Stimulated activated CD8-positive, alpha-beta memory T cell treated with anti-CD3 and anti-CD28 coated beads, Interleukin-12 subunit alpha, Interleukin-12 subunit beta, amount 100 ng/mL, for 1 hour (primary cell): Measurements from ENCODE around the gene VCP.
A peak's percentile ranks its signal among the peaks of the same experiment; 100 is the strongest.

Experiments
- DNase-seq: peaks from one replicate; pipeline ENCODE4 v3.0.0-alpha.2; 2020; ENCODE audit warnings: low read depth

VCP gene

DNA sequence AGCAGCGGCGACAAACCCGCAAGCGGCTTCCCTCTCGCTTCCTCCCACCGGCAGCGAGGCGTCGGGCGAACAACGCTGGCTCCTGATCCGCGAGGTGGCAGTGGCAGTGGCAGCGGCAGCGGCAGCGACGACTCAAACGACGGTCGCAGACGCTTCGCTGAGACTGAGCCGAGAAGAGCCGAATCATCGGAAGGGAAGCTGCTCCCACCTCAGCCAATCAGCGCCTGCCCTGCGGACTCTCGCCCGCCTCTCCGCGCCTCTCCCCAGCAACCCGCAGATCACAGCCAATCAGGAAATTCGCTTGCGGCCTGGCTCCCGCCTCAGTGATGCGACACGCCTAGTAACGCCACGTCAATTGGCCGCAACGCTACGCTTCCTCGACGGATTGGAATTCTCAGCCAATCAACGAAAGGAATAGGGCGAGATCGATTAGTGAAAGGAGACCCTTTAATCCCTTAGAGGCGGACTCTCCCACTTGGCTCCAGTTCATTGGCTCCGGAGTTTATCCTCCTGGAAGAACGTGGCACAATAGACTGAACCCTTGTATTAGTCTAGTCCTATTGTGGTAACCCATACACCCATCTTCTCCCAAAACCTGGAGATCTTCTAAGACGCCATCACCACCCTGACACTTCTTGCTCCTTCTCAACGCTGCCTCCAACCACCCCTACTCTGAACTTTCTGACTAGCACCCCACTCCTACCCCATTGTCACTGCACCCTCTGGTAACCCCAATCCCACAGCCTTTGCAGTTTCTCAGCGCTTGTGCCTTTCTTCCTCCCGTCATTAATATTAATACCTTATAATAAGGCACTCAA is at the start of gene VCP:
Gene VCP (minus strand): TSS at position 165 of the 818 bp plus-strand sequence. CDS start 272 bp downstream, outside the sequence.
- DNase-seq, result peak; percentile 92

- DNase-seq, result peak; percentile 83
Measured at GRCh38 chr9:35116898-35117551, 44.6 kb upstream of the VCP start.

- no peak for DNase-seq
Measured at GRCh38 chr9:35116539-35116897, 44.1 kb upstream of the VCP start.

DNA sequence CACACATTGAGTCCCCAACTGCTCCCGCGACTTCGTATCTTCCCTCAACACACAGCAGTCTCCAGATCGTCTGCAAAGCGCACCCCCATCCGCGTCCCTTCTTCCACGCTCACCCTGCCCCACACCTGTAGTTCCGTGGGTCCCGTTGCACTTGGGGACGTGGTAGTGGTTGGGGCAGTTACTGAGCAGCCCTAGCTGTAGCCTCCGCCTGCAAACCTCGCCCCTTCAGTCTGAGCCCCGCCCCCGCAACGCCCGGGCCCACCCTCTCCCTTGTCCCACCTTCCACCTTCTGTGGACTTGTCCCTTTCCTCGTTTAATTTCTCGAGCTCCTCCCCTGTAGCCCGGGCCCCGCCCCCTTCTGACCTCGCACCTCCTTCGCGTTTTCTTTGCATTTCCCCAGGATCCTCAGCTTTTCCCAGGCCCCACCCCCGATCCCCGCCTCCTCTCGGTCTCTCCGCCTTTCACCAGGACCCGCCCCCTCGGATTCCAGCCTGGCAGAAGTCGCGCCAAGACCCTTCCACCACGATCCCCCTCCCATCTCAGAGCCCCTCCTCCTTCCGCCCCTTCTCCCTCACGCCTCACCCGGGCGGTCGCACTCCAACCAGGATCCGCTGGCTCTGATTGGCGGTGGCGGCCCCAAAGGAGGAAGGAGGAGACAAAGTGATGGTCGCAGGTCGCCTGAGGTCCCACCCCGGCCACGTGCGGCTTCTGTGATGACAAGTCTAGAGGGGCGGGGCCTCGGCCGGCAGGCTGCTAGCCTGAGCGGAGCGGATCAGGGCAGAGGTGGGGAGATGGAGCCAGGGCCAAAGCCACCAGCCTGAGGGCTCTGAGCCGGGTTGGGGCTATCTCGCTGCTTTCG is 43.5 kb upstream of the VCP start, which contains the start of gene ATOSB:
Gene ATOSB (minus strand): TSS at position 183 of the 859 bp plus-strand sequence. CDS start 7,588 bp downstream, outside the sequence.
- peak; percentile 85 for DNase-seq

DNA sequence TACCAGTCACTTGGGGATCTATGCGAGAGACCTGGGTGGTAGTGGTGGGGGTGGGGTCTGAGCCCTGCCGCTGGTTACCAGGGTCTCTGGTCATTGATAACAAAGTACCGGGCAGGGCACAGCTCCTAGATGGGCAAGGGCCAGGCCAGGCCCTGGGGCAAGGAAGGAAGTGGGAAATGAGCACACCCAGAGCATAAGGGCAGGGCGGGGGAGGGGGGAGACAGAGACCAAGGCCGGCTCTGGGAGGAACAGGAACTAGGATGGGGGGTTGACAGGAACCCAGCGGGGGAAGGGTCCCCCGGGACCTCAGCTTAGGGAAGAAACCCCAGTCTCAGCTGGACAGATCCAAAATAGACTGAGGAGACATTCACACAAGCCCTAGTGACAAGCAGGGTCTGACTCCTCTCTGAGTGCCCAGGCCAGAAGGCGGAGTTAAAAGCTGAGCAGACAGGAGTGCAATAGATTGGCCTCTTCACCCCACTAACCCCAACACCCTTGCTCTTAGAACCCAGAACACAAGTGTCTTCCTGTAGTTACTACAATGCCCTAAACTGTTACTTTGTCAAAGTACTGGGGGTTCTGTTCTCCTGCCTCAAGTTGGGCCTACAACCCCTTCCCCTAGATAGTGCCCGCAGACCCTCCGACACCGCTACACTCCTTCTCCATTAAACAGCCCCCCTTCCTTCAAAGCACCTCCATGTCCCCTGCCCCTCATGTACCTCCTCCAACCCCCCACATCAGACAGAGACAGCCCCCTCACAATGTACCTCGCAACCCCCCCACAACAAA is 42.6 kb upstream of the VCP start:
- no peak for DNase-seq

GRCh38 chr9:35114113-35114839 is 41.9 kb upstream of the VCP start:
- DNase-seq, result no peak

GRCh38 chr9:35112257-35113020 is 40.0 kb upstream of the VCP start:
- DNase-seq, result no peak

DNA sequence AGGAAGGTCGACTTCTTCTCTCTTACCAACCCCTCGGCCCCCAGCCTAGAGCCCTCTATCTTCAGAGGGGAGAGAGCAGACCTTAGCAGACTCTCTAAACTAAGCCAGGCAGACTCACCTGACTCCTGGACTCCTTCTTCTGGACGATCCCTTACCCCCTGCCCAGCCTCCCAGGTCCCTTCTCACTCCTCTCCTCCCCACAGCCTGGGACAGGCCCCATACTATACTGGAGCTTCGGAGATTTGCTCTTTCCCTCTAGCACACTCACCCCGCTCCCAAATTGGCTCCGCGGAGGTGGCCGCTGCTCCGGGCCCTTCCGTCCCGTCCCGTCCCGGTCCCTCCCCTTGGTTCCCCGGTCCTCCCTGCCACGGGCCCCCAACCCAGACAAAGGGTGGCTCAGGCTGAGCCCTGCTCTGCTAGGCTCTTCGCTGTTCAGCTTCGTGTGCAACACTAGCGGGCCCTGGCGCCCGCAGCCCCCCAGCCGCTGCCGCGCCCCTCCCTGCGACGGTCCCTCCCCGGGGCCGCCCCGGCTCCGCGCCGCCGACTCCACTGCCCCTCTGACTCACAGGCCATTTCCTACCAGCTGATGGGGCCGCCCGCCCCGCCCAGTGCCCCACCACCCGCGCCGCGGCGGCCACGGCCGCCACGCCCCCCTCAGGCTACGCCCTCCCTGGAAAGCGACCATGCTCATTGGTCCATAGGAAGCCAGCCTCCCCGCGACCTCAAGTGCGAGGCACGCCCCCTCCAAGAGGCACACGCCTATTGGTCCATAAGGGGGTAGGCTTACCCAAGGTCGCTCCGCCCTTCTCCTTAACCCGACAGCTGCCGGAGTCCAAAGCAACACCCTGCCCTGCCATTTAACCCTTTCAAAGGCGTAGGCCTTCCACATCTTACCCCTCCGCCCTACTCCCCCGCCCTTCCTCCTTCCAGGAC is 38.8 kb upstream of the VCP start:
- peak; percentile 91 for DNase-seq

DNA sequence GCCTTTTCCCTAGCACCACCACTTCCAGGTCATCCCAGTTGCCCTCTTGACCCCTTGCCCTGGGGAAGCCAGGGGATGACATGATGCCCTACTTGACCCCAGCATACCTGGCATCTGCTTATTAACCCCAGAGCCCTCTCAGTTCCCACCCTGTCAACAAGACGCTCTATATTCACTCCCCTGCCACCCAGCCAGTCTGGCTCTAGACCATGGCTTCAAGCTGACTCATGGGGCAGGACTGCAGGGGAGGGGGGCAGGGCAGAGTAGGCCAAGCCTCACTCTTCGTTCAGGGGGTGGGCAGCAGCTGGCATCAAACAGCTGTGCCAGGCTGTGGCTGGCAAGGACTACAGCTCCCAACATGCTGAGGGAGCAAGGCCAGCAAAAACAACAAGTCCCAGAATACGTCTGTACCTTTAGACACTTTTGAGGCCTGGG is 37.9 kb upstream of the VCP start:
- no peak for DNase-seq

DNA sequence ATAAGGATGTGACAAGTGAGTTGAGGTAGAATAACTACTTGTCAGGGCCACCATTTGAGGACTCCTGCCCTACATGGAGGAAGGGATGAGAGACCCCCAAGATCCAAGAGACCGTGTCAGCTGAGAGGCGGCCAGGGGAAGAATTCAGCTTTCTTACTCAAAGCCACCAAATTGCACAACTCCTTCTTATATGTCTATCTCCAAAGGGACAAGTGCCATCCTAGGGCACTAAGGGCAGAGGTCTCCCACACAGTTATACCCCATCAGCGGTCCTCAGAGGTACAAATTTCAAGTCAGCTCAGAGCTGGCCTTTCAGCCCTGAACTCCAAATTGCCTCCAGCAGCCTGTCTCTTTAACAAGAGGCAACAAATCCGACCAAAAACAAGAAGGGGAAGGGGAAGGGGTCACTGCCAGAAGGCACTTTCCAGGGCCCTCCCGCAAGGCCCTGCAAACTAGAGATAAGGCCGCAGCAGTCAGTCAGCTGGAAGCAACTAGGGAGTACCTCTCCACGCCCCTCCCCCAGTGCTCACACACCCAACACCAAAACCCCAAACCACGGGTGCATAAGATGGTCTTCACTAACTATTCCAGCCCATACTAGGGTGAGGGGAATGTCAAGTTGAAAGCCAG is 36.6 kb upstream of the VCP start:
- no peak for DNase-seq

- DNase-seq, result no peak
Measured at GRCh38 chr9:35108461-35108860, 36.0 kb upstream of the VCP start.

DNA sequence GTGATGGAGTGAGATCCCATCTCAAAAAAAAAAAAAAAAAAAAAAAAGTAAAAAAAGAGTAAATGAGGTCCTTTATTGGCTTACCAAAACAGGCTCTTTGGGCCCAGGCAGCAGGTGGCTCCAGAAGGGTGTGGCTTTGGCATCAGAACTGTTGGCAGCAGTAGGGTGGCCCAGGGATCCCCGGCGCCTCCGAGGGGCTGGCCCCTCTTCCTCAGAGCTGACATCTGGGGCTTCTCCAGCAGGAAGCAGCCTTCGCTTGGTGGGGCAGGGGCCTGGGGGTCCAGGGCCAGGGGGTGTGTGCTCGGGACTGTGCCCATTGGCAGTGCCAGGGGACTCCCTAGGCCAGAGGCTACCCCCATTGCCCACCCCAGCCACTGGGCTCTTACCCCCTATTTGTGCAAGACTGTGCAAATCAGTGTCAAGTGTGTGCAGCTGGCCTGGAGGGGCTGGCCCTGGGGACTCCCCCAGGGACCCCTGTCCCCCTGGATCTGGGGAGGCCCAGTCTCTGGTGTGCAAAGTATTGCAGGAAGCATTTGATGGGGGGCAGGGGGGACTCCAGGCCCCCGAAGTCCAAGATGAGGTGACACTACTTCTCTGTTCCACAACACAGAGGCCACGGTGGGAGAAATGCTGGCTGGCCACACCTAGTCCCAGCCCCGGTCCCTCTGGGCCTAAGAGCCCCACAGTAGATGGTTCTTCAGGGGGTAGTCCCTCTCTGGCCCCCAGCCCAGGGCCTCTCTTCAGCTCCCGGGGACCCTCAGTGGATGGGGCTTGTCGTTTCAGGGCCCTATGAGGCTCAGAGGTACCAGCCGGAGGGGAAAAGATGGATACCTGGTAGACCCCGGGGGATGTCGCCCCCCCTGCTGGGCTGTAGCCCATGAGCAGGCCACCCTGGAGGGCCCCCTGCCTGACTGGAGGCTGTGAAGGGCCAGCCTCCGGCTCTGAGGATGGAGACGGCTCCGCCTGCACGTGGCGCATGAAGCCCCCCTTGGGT is 35.2 kb upstream of the VCP start:
- DNase-seq, result no peak

- no peak for DNase-seq
Measured at GRCh38 chr9:35106343-35106730, 33.9 kb upstream of the VCP start.

DNA sequence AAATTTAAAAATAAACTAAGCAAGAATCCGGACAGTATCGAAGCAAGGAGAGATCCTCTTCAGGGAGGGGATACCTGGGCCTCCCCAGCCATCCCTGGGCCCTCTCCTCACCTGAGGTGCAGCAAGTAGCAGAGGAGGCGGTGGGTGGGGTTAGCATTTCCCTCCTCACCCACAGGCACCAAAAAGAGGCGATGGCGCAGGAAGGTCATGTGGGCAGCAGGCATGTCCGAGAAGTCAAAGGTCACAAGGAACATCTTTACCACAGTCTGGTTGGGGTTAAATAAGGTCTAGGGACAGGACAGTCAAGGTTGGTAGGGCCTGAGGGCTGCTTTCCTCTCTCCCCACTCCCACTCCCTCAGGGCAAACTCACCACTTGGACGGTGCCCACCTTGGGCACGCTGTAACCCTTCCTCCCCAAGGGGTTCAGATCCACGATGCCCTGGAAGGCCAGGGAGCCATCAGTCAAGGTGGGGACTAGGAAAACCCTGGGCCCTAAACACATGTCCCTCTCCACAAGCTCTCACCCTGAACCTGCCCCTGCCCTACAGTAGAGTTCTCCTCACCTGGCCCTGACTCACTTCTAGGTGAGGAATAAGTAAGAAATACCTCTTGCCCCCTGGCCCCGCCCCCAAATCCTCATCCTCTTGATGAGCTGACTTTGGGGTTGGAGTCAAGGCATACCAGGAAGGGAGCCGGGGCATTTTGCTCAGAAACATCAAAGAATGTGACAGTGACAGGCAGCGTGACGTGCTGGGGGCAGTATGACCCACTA is 33.3 kb upstream of the VCP start:
- no peak for DNase-seq

GRCh38 chr9:35105126-35105525 is 32.7 kb upstream of the VCP start:
- DNase-seq, result no peak

- DNase-seq, result no peak
Measured at GRCh38 chr9:35104586-35104985, 32.2 kb upstream of the VCP start.
